GM23248 (cell line): ENCODE data around the gene SYNE1.

Source experiments
- EZH2 ChIP-seq: fragments of 200-600 bp; sonication (generic); IDR thresholded peaks from 2 replicates; pipeline ENCODE4 v1.6.1; 2018; ENCODE audit warnings: antibody characterized with exemption, mild to moderate bottlenecking; ENCODE audit not compliant: insufficient read depth, poor library complexity, severe bottlenecking
- EZH2phosphoT487 ChIP-seq: fragments of 200-600 bp; sonication (generic); IDR thresholded peaks from 2 replicates; pipeline ENCODE4 v1.6.1; 2018; ENCODE audit warnings: antibody characterized with exemption, moderate library complexity, mild to moderate bottlenecking, low read depth; ENCODE audit not compliant: insufficient read depth

DNA sequence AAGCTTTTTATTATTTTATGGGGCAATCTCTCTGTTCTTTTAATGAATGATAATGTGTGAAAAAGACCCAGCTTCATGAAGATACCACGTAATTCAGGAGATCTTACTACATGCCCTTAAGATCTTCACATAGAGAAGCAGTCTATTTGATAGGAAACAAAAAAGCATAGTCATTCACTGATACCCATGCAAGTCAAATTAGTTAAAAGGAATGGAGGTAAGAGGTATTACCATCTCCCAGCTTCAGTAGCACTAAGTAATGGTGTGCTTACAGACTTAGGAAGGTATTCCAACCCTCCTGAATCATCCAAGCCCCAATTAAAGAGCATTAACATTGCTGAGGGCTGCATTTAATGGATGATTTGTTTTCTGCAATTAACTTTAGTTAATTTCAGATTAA is 364.7 kb downstream of the SYNE1 start:
- TF ChIP-seq EZH2phosphoT487 (no peak), EZH2 (no peak)
